Esophagus squamous epithelium (tissue), 4 donors: ENCODE measurements around the gene BLMH.

ENCODE experiments used
- CTCF ChIP-seq, 6 experiments: fragments of 450-650 bp in 4 of 6; fragments of 200-600 bp in 2 of 6; sonication (generic) in 2 of 6; IDR thresholded peaks; one replicate each; pipeline ENCODE4 v1.5.1; 2016 to 2019; ENCODE audit warnings: antibody characterized with exemption in 6 of 6, mild to moderate bottlenecking in 4 of 6, moderate library complexity in 4 of 6
- POLR2A ChIP-seq, 4 donors: fragments of 450-650 bp; IDR thresholded peaks; one replicate each; pipeline ENCODE4 v1.6.1; 2017; ENCODE audit warnings: antibody characterized with exemption in 4 of 4, mild to moderate bottlenecking in 4 of 4, moderate library complexity in 3 of 4

- TF ChIP-seq CTCF (IDR thresholded peaks at IDR 0.05) (no peak), POLR2A (IDR thresholded peaks at IDR 0.05) (no peak)
These were observed 67.3 kb downstream of the BLMH start for GRCh38 chr17:30224419-30224960.
